Bronchial epithelial cell (primary cell): Measurements from ENCODE around the gene YIPF5. TPM values are rescaled to one million over a fixed set of nuclear protein-coding genes. Genes with fewer than 3 reads are reported as not detected.
A peak's percentile ranks its signal among the peaks of the same experiment; 100 is the strongest.

Experiments
- DNase-seq: peaks from one replicate; pipeline ENCODE4 v3.0.0-alpha.2; 2010; ENCODE audit warnings: low read depth
- FAIRE-seq: peaks from 2 replicates; lab custom pipeline; 2011; peaks lifted over from hg19 to GRCh38; lab: Jason Lieb, UNC
- H3K27me3 ChIP-seq: 2 replicates; pipeline ENCODE4 v1.5.1; 2011; ENCODE audit warnings: low read length; ENCODE audit not compliant: control insufficient read depth, insufficient read depth
- H3K36me3 ChIP-seq: 2 replicates; pipeline ENCODE4 v1.5.1; 2011; ENCODE audit warnings: low read length; ENCODE audit not compliant: control insufficient read depth, insufficient read depth
- H3K4me3 ChIP-seq: 2 replicates; pipeline ENCODE4 v1.5.1; 2011; ENCODE audit warnings: mild to moderate bottlenecking, low read depth, low read length, control low read depth
- CTCF ChIP-seq: IDR thresholded peaks from 2 replicates; pipeline ENCODE4 v1.5.1; 2011; ENCODE audit warnings: mild to moderate bottlenecking, moderate library complexity, low read length, control low read depth, inconsistent platforms; ENCODE audit not compliant: insufficient read depth, severe bottlenecking
- total RNA-seq: library from RNA; depleted of rRNA; stranded (reverse); fragments of >200 nt; gene quantifications from 2 replicates; pipeline ENCODE4 v1.2.1, GENCODE V29; 2014

Gene YIPF5
- total RNA-seq, 1 donor from 2014 or later, result 104 TPM

- H3K36me3 ChIP-seq, result no peaks in the 10 kb centered on the region
- FAIRE-seq (no peak), DNase-seq (no peak)
- no peak overlapping the region for H3K4me3 ChIP-seq
- peaks cover 2% of the 10 kb centered on the region for H3K27me3 ChIP-seq
- no peak for TF ChIP-seq CTCF
Observed at GRCh38 chr5:144201588-144201987, 31.1 kb upstream of the YIPF5 start.

- Histone ChIP-seq H3K27me3 (no peaks in the 10 kb centered on the region), H3K4me3 (no peak overlapping the region), H3K36me3 (no peaks in the 10 kb centered on the region)
- FAIRE-seq (peak; percentile 55), DNase-seq (peak; percentile 85)
- TF ChIP-seq CTCF, result no peak
Observed at GRCh38 chr5:144198386-144198785, 27.9 kb upstream of the YIPF5 start.

- TF ChIP-seq CTCF, result no peak
Observed at GRCh38 chr5:144196612-144197011, 26.2 kb upstream of the YIPF5 start.

GRCh38 chr5:144195448-144195847, 25.0 kb upstream of the YIPF5 start:
- Histone ChIP-seq H3K27me3 (no peaks in the 10 kb centered on the region), H3K36me3 (no peaks in the 10 kb centered on the region), H3K4me3 (no peak overlapping the region)
- FAIRE-seq (no peak), DNase-seq (no peak)
- TF ChIP-seq CTCF, result no peak

More at GRCh38 chr5:144196612-144197011, 26.2 kb upstream of the YIPF5 start:
- H3K27me3 ChIP-seq, result no peaks in the 10 kb centered on the region
- FAIRE-seq (no peak), DNase-seq (no peak)
- no peaks in the 10 kb centered on the region for H3K36me3 ChIP-seq
- H3K4me3 ChIP-seq, result no peak overlapping the region

- no peak for TF ChIP-seq CTCF
- Histone ChIP-seq H3K4me3 (no peak overlapping the region), H3K36me3 (no peaks in the 10 kb centered on the region), H3K27me3 (no peaks in the 10 kb centered on the region)
- no peak for FAIRE-seq
- no peak for DNase-seq
Observed at GRCh38 chr5:144194144-144194543, 23.7 kb upstream of the YIPF5 start.

GRCh38 chr5:144192661-144193060, 22.2 kb upstream of the YIPF5 start:
- FAIRE-seq, result no peak
- no peak for DNase-seq
- no peak for TF ChIP-seq CTCF
- Histone ChIP-seq H3K4me3 (no peak overlapping the region), H3K36me3 (no peaks in the 10 kb centered on the region), H3K27me3 (no peaks in the 10 kb centered on the region)
